ENCODE results near the gene AK2. TPM values are rescaled to one million over a fixed set of nuclear protein-coding genes. Genes with fewer than 3 reads are reported as not detected.
A peak's percentile ranks its signal among the peaks of the same experiment; 100 is the strongest.

AK2 gene
- total RNA-seq, 4 donors from 2014 or later, result 70.2 to 108 (median 80.7) TPM

GRCh38 chr1:32972814-32973428 is 63.8 kb downstream of the AK2 start:
- no peaks in the 10 kb centered on the region for H3K27me3 ChIP-seq
- peak; percentile 53 to 73 for TF ChIP-seq POLR2AphosphoS5 (IDR thresholded peaks at IDR 0.05)
- no peak for TF ChIP-seq POLR2A (IDR thresholded peaks at IDR 0.05; ENCODE audit: low read depth)
- no peak for TF ChIP-seq EP300 (IDR thresholded peaks at IDR 0.05)
- H3K4me1 ChIP-seq, result peaks cover 6 to 20% (median 19%) of the 10 kb centered on the region in 4 donors
- peak overlapping the region; percentile 56 to 80 (median 69) for H3K4me3 ChIP-seq
- no peaks in the 10 kb centered on the region for H3K9me3 ChIP-seq
- intact Hi-C loops (cut with DNase I), result no loop called here
- 1% methylated on average over 46 of the region's 58 CpGs for WGBS
- peak overlapping the region in 3 of 4 donors; percentile 40 to 70 (median 56) for H3K27ac ChIP-seq (replicated peaks in 1 of 4)
- DNase-seq (ENCODE audit: extremely low spot score), result no peak
- no peaks in the 10 kb centered on the region for H3K36me3 ChIP-seq

GRCh38 chr1:32971576-32971975 is 65.1 kb downstream of the AK2 start:
- Histone ChIP-seq H3K36me3 (no peaks in the 10 kb centered on the region), H3K9me3 (no peaks in the 10 kb centered on the region), H3K4me3 (no peak overlapping the region), H3K27me3 (no peaks in the 10 kb centered on the region), H3K4me1 (peaks cover 6 to 26% (median 23%) of the 10 kb centered on the region in 4 donors), H3K27ac (replicated peaks in 1 of 4) (no peak overlapping the region)
- TF ChIP-seq POLR2A (IDR thresholded peaks at IDR 0.05; ENCODE audit: low read depth), result no peak
- no peak for TF ChIP-seq CTCF (IDR thresholded peaks at IDR 0.05)
- TF ChIP-seq POLR2AphosphoS5 (IDR thresholded peaks at IDR 0.05), result no peak
- TF ChIP-seq EP300 (IDR thresholded peaks at IDR 0.05), result no peak
- WGBS, result 89% methylated on average over 3 of the region's 3 CpGs
- DNase-seq (ENCODE audit: extremely low spot score), result no peak
- intact Hi-C loops (cut with DNase I), result no loop called here

- intact Hi-C loops (cut with DNase I), result no loop called here
- Histone ChIP-seq H3K9me3 (no peaks in the 10 kb centered on the region), H3K27me3 (no peaks in the 10 kb centered on the region), H3K36me3 (no peaks in the 10 kb centered on the region), H3K27ac (replicated peaks in 1 of 4) (no peak overlapping the region), H3K4me3 (no peak overlapping the region), H3K4me1 (peaks cover 6 to 26% (median 23%) of the 10 kb centered on the region in 4 donors)
- WGBS, result 100% methylated on average over 1 of the region's 1 CpG
- no peak for DNase-seq (ENCODE audit: extremely low spot score)
- TF ChIP-seq CTCF (IDR thresholded peaks at IDR 0.05), result no peak
- TF ChIP-seq EP300 (IDR thresholded peaks at IDR 0.05), result no peak
- no peak for TF ChIP-seq POLR2A (IDR thresholded peaks at IDR 0.05; ENCODE audit: low read depth)
- TF ChIP-seq POLR2AphosphoS5 (IDR thresholded peaks at IDR 0.05), result no peak
Observed at GRCh38 chr1:32971156-32971555, 65.5 kb downstream of the AK2 start.

- no peak for DNase-seq (ENCODE audit: extremely low spot score)
- intact Hi-C loops (cut with DNase I), result loop anchor here (5.0 kb wide), 1 partner anchor 38 kb away; no protein-coding TSS in a partner anchor
- Histone ChIP-seq H3K27me3 (no peaks in the 10 kb centered on the region), H3K4me1 (peaks cover 6 to 30% (median 26%) of the 10 kb centered on the region in 4 donors), H3K9me3 (no peaks in the 10 kb centered on the region), H3K4me3 (no peak overlapping the region), H3K36me3 (no peaks in the 10 kb centered on the region), H3K27ac (replicated peaks in 1 of 4) (no peak overlapping the region)
- TF ChIP-seq POLR2A (IDR thresholded peaks at IDR 0.05; ENCODE audit: low read depth) (no peak), EP300 (IDR thresholded peaks at IDR 0.05) (no peak), POLR2AphosphoS5 (IDR thresholded peaks at IDR 0.05) (no peak), CTCF (IDR thresholded peaks at IDR 0.05) (no peak)
Observed at GRCh38 chr1:32969566-32969965, 67.1 kb downstream of the AK2 start.

GRCh38 chr1:32967888-32968568 is 68.7 kb downstream of the AK2 start:
- no peaks in the 10 kb centered on the region for H3K27me3 ChIP-seq
- peaks cover 6 to 37% (median 27%) of the 10 kb centered on the region in 4 donors for H3K4me1 ChIP-seq
- H3K4me3 ChIP-seq, result no peak overlapping the region
- DNase-seq (ENCODE audit: extremely low spot score), result no peak
- H3K9me3 ChIP-seq, result no peaks in the 10 kb centered on the region
- intact Hi-C loops (cut with DNase I), result loop anchor here (5.0 kb wide), 1 partner anchor 39 kb away; no protein-coding TSS in a partner anchor
- no peaks in the 10 kb centered on the region for H3K36me3 ChIP-seq
- TF ChIP-seq POLR2A (IDR thresholded peaks at IDR 0.05; ENCODE audit: low read depth) (no peak), POLR2AphosphoS5 (IDR thresholded peaks at IDR 0.05) (no peak), CTCF (IDR thresholded peaks at IDR 0.05) (no peak)
- H3K27ac ChIP-seq (replicated peaks in 1 of 4), result peak overlapping the region in 3 of 4 donors; percentile 46 to 62 (median 57)
- 53% methylated on average over 4 of the region's 4 CpGs for WGBS

Data from esophagus muscularis mucosa (tissue), 4 donors.